Activated naive CD4-positive, alpha-beta T cell treated with anti-CD3 and anti-CD28 coated beads for 36 hours (primary cell): Measurements from ENCODE around the gene CLDN4. TPM values are rescaled to one million over a fixed set of nuclear protein-coding genes. Genes with fewer than 3 reads are reported as not detected.
"Not testable (repeated sequence)": the region's sequence is repeated elsewhere in the genome, so short reads cannot be mapped to it uniquely, and the experiment has no call there.

Source experiments
- CTCF ChIA-PET: fragments of 350-600 bp; sonication (Branson Sonifier 250); formaldehyde crosslinking; loops from one replicate; lab custom pipeline; 2021; ENCODE audit warnings: antibody characterized with exemption; lab: Charles Lee
- DNase-seq: peaks from one replicate; pipeline ENCODE4 v3.0.0-alpha.2; 2020
- H3K27ac Mint-ChIP-seq: one replicate; pipeline ENCODE4 v1.8.0; 2021; ENCODE audit warnings: mild to moderate bottlenecking, mixed read lengths
- H3K27me3 Mint-ChIP-seq: one replicate; pipeline ENCODE4 v1.8.0; 2021; ENCODE audit warnings: low read depth, mixed read lengths
- H3K36me3 Mint-ChIP-seq: one replicate; pipeline ENCODE4 v1.8.0; 2021; ENCODE audit warnings: low read depth, mixed read lengths
- H3K4me1 Mint-ChIP-seq: one replicate; pipeline ENCODE4 v1.8.0; 2021; ENCODE audit warnings: low read depth, mixed read lengths
- H3K4me3 Mint-ChIP-seq: one replicate; pipeline ENCODE4 v1.8.0; 2021; ENCODE audit warnings: mild to moderate bottlenecking, moderate library complexity, mixed read lengths
- H3K9me3 Mint-ChIP-seq: one replicate; pipeline ENCODE4 v1.8.0; 2021; ENCODE audit warnings: mixed read lengths
- intact Hi-C: fragments of 100-400 bp; cut with micrococcal nuclease; formaldehyde crosslinking; loops from one replicate; pipeline ENCODE4 v1.15.1; 2023
- total RNA-seq, 2 experiments: library from RNA; stranded (reverse); gene quantifications; one replicate each; pipeline ENCODE4 v1.2.3, GENCODE V29; 2021

CLDN4 gene
- total RNA-seq, 2 experiments from 2014 or later: 0.10 to 0.25 TPM

- no peaks in the 10 kb centered on the region for H3K9me3 Mint-ChIP-seq
- H3K4me1 Mint-ChIP-seq: no peaks in the 10 kb centered on the region
- CTCF ChIA-PET: interaction anchor here (1.1 to 5.7 kb wide), 3 partner anchors 12 to 44 kb away, joined by 3 to 42 read pairs (median 3); no protein-coding TSS in a partner anchor
- intact Hi-C loops: loop anchor here (1.0 kb wide), 2 partner anchors 40 to 44 kb away; no protein-coding TSS in a partner anchor
- no peaks in the 10 kb centered on the region for H3K36me3 Mint-ChIP-seq
- no peak overlapping the region for H3K27ac Mint-ChIP-seq
- DNase-seq: no peak
- peaks cover 8% of the 10 kb centered on the region for H3K27me3 Mint-ChIP-seq
- no peak overlapping the region for H3K4me3 Mint-ChIP-seq
Measured at GRCh38 chr7:73810998-73811360, 19.8 kb upstream of the CLDN4 start.

- intact Hi-C loops: loop anchor here (1.0 kb wide), 2 partner anchors 40 to 44 kb away; no protein-coding TSS in a partner anchor
- H3K4me1 Mint-ChIP-seq: no peaks in the 10 kb centered on the region
- no peaks in the 10 kb centered on the region for H3K9me3 Mint-ChIP-seq
- no peak overlapping the region for H3K4me3 Mint-ChIP-seq
- DNase-seq: peak; percentile 73
- no peak overlapping the region for H3K27ac Mint-ChIP-seq
- peaks cover 8% of the 10 kb centered on the region for H3K27me3 Mint-ChIP-seq
- H3K36me3 Mint-ChIP-seq: no peaks in the 10 kb centered on the region
- CTCF ChIA-PET: interaction anchor here (1.1 to 5.7 kb wide), 3 partner anchors 11 to 44 kb away, joined by 3 to 42 read pairs (median 3); no protein-coding TSS in a partner anchor
Measured at GRCh38 chr7:73811760-73812168, 19.0 kb upstream of the CLDN4 start.

GRCh38 chr7:73812996-73813395 lies 17.8 kb upstream of the CLDN4 start:
- no peak for DNase-seq
- Mint-ChIP-seq H3K4me1 (no peaks in the 10 kb centered on the region), H3K27me3 (peaks cover 8% of the 10 kb centered on the region), H3K9me3 (no peaks in the 10 kb centered on the region), H3K27ac (no peak overlapping the region), H3K4me3 (no peak overlapping the region), H3K36me3 (no peaks in the 10 kb centered on the region)
- CTCF ChIA-PET: interaction anchor here (5.7 kb wide), 1 partner anchor 42 kb away, joined by 42 read pairs; no protein-coding TSS in a partner anchor
- intact Hi-C loops: no loop called here

- intact Hi-C loops: no loop called here
- CTCF ChIA-PET: interaction anchor here (0.6 to 2.1 kb wide), 3 partner anchors 39 to 91 kb away, joined by 3 to 14 read pairs (median 3); no protein-coding TSS in a partner anchor
Measured at GRCh38 chr7:73815436-73815835, 15.4 kb upstream of the CLDN4 start.

GRCh38 chr7:73817121-73817520 lies 13.7 kb upstream of the CLDN4 start:
- intact Hi-C loops: no loop called here
- DNase-seq: no peak
- CTCF ChIA-PET: no interaction called here

More at GRCh38 chr7:73815436-73815835, 15.4 kb upstream of the CLDN4 start:
- no peak for DNase-seq
- Mint-ChIP-seq H3K9me3 (no peaks in the 10 kb centered on the region), H3K4me3 (no peak overlapping the region), H3K27me3 (peaks cover 8% of the 10 kb centered on the region), H3K36me3 (no peaks in the 10 kb centered on the region), H3K4me1 (no peaks in the 10 kb centered on the region), H3K27ac (no peak overlapping the region)

GRCh38 chr7:73820013-73820412 lies 10.8 kb upstream of the CLDN4 start:
- no peaks in the 10 kb centered on the region for H3K4me1 Mint-ChIP-seq
- no peaks in the 10 kb centered on the region for H3K9me3 Mint-ChIP-seq
- intact Hi-C loops: no loop called here
- no peaks in the 10 kb centered on the region for H3K36me3 Mint-ChIP-seq
- DNase-seq: no peak
- CTCF ChIA-PET: no interaction called here
- H3K27ac Mint-ChIP-seq: no peak overlapping the region
- no peaks in the 10 kb centered on the region for H3K27me3 Mint-ChIP-seq
- no peak overlapping the region for H3K4me3 Mint-ChIP-seq

More at GRCh38 chr7:73817121-73817520, 13.7 kb upstream of the CLDN4 start:
- Mint-ChIP-seq H3K27ac (no peak overlapping the region), H3K27me3 (peaks cover 8% of the 10 kb centered on the region), H3K9me3 (no peaks in the 10 kb centered on the region), H3K4me1 (no peaks in the 10 kb centered on the region), H3K36me3 (no peaks in the 10 kb centered on the region), H3K4me3 (no peak overlapping the region)

GRCh38 chr7:73821597-73822285 lies 9.1 kb upstream of the CLDN4 start:
- H3K27ac Mint-ChIP-seq, DNase-seq: not testable (repeated sequence)

GRCh38 chr7:73822319-73823173 lies 8.2 kb upstream of the CLDN4 start:
- no peaks in the 10 kb centered on the region for H3K9me3 Mint-ChIP-seq
- CTCF ChIA-PET: interaction anchor here (0.6 to 1.8 kb wide), 3 partner anchors 11 to 52 kb away, joined by 3 to 7 read pairs (median 6); no protein-coding TSS in a partner anchor

More at GRCh38 chr7:73821597-73822285, 9.1 kb upstream of the CLDN4 start:
- H3K4me3 Mint-ChIP-seq, H3K27me3 Mint-ChIP-seq, H3K9me3 Mint-ChIP-seq, H3K36me3 Mint-ChIP-seq, H3K4me1 Mint-ChIP-seq, intact Hi-C loops: not testable (repeated sequence)
- CTCF ChIA-PET: interaction anchor here (0.5 to 1.8 kb wide), 3 partner anchors 33 to 96 kb away, joined by 4 to 7 read pairs (median 6); no protein-coding TSS in a partner anchor

GRCh38 chr7:73823257-73823656 lies 7.5 kb upstream of the CLDN4 start:
- CTCF ChIA-PET: interaction anchor here (1.8 kb wide), 1 partner anchor 31 kb away, joined by 6 read pairs; no protein-coding TSS in a partner anchor
- Mint-ChIP-seq H3K27ac (no peak overlapping the region), H3K27me3 (peaks cover 2% of the 10 kb centered on the region), H3K36me3 (no peaks in the 10 kb centered on the region), H3K9me3 (no peaks in the 10 kb centered on the region), H3K4me3 (no peak overlapping the region), H3K4me1 (peaks cover 17% of the 10 kb centered on the region)
- no peak for DNase-seq
- intact Hi-C loops: no loop called here

More at GRCh38 chr7:73822319-73823173, 8.2 kb upstream of the CLDN4 start:
- peaks cover 2% of the 10 kb centered on the region for H3K27me3 Mint-ChIP-seq
- H3K36me3 Mint-ChIP-seq: no peaks in the 10 kb centered on the region
- peaks cover 11% of the 10 kb centered on the region for H3K4me1 Mint-ChIP-seq
- intact Hi-C loops: no loop called here
- no peak overlapping the region for H3K27ac Mint-ChIP-seq
- no peak overlapping the region for H3K4me3 Mint-ChIP-seq
- no peak for DNase-seq

- Mint-ChIP-seq H3K27me3 (peaks cover 5% of the 10 kb centered on the region), H3K36me3 (no peaks in the 10 kb centered on the region), H3K9me3 (no peaks in the 10 kb centered on the region), H3K27ac (no peak overlapping the region), H3K4me3 (no peak overlapping the region), H3K4me1 (peaks cover 25% of the 10 kb centered on the region)
- DNase-seq: no peak
- CTCF ChIA-PET: no interaction called here
- intact Hi-C loops: no loop called here
Measured at GRCh38 chr7:73823873-73824592, 6.8 kb upstream of the CLDN4 start.

- intact Hi-C loops: no loop called here
- CTCF ChIA-PET: no interaction called here
- Mint-ChIP-seq H3K27me3 (peaks cover 5% of the 10 kb centered on the region), H3K4me1 (peaks cover 25% of the 10 kb centered on the region), H3K9me3 (no peaks in the 10 kb centered on the region), H3K27ac (no peak overlapping the region), H3K36me3 (no peaks in the 10 kb centered on the region), H3K4me3 (no peak overlapping the region)
- DNase-seq: no peak
Measured at GRCh38 chr7:73824986-73825385, 5.8 kb upstream of the CLDN4 start.
